Large intestine (tissue), 3 donors: Measurements from ENCODE around the gene DAD1. TPM values are rescaled to one million over a fixed set of nuclear protein-coding genes. Genes with fewer than 3 reads are reported as not detected.

Experiments used
- DNase-seq, 2 donors: peaks; one replicate each; pipeline versions ENCODE4 v3.0.0 to v3.0.0-alpha.2; 2013
- H3K27ac ChIP-seq: one replicate; pipeline ENCODE4 v1.5.1; 2013; ENCODE audit warnings: low read length
- H3K27me3 ChIP-seq: 2 replicates; pipeline ENCODE4 v1.6.1; 2013; ENCODE audit warnings: low read length; ENCODE audit not compliant: control insufficient read depth, insufficient read depth
- H3K36me3 ChIP-seq: 2 replicates; pipeline ENCODE4 v1.6.1; 2013; ENCODE audit warnings: low read length; ENCODE audit not compliant: control insufficient read depth, insufficient read depth
- H3K4me1 ChIP-seq: one replicate; pipeline ENCODE4 v1.6.1; 2013; ENCODE audit warnings: low read length; ENCODE audit not compliant: control insufficient read depth, insufficient read depth
- H3K4me3 ChIP-seq: one replicate; pipeline ENCODE4 v1.5.1; 2013; ENCODE audit warnings: low read length
- H3K9me3 ChIP-seq: one replicate; pipeline ENCODE4 v1.6.1; 2013; ENCODE audit warnings: mild to moderate bottlenecking, low read depth, low read length, moderate library complexity; ENCODE audit not compliant: control insufficient read depth
- WGBS: methylation state at CpG from one replicate; pipeline ENCODE4 v1.1.5; 2013; ENCODE audit warnings: low lambda C conversion rate; ENCODE audit not compliant: insufficient coverage; 5-methylcytosine and 5-hydroxymethylcytosine counted together
- polyA plus RNA-seq: library from polyadenylated mRNA; unstranded; fragments of 120-200 nt; gene quantifications from one replicate; pipeline ENCODE4 v1.2.1, GENCODE V29; 2013

Gene DAD1
- polyA plus RNA-seq, 1 donor, result 206 TPM

GRCh38 chr14:22561366-22561660 lies 27.7 kb downstream of the DAD1 start:
- Histone ChIP-seq H3K27me3 (no peaks in the 10 kb centered on the region), H3K36me3 (peaks cover 12% of the 10 kb centered on the region), H3K4me1 (peaks cover 57% of the 10 kb centered on the region), H3K4me3 (no peak overlapping the region), H3K9me3 (no peaks in the 10 kb centered on the region), H3K27ac (peak overlapping the region; percentile 65)
- DNase-seq, result no peak
- WGBS, result no CpG with 5 or more reads among the region's 3 CpGs

DNA sequence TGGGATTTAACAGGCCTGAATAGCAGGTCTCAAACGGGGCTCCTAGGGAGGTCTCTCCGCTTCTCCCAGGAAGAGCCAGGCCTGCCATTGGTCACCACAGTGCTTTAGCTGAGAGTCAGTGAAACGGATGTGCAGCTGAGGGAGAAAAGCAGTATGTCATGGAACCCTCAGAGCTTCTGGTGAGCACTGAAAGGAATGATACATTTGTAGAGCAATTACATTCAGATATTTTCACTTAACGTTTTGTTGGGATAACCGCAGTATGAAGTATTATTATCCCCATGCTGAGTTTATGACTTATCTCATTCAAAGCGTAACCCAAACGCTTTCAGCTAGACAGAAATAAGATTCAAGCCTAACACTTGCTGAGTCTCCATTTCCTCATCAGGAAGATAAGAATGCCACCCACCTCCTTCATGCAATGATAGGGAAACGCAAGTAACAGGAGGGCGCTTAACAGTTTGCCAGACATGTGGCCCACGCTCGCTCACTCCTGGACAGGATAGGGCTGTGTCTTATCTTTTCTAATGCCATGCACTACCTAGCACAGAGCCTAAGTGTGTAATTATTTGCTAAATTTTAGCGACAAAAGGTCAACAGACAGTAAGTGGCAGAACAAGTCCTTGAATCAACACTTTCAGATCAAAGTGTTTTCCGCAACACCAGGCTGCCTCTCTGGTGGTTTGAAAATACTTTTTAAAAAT lies 28.2 kb downstream of the DAD1 start:
- WGBS, result no CpG with 5 or more reads among the region's 13 CpGs

DNA sequence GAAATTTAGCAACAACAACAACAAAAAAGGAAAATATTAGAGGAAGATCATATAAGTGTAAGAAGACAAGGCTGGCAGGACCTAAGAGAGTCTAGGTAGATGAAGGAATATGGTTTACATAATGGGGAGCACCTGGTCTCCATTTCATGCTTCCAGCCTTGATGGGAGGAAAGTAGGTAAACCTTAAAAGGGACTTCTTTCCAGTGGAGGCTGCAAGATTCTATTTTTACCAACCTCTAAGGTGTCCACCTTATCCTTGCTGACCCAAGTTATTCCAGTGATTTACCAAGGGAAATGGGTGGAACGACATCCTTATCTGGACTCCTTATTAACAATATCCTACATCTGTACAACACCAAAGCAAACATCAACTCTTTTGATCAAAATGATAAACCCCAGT lies 30.0 kb downstream of the DAD1 start:
- Histone ChIP-seq H3K9me3 (no peaks in the 10 kb centered on the region), H3K36me3 (peaks cover 7% of the 10 kb centered on the region), H3K4me1 (peaks cover 50% of the 10 kb centered on the region), H3K27ac (no peak overlapping the region), H3K4me3 (no peak overlapping the region), H3K27me3 (no peaks in the 10 kb centered on the region)
- DNase-seq, result no peak
- WGBS, result no CpG with 5 or more reads among the region's 1 CpG

More for the DNA sequence above, 28.2 kb downstream of the DAD1 start:
- Histone ChIP-seq H3K4me3 (no peak overlapping the region), H3K27ac (peak overlapping the region; percentile 65), H3K4me1 (peaks cover 56% of the 10 kb centered on the region), H3K27me3 (no peaks in the 10 kb centered on the region), H3K36me3 (peaks cover 8% of the 10 kb centered on the region), H3K9me3 (no peaks in the 10 kb centered on the region)
- DNase-seq, result peak; percentile 75 to 91

DNA sequence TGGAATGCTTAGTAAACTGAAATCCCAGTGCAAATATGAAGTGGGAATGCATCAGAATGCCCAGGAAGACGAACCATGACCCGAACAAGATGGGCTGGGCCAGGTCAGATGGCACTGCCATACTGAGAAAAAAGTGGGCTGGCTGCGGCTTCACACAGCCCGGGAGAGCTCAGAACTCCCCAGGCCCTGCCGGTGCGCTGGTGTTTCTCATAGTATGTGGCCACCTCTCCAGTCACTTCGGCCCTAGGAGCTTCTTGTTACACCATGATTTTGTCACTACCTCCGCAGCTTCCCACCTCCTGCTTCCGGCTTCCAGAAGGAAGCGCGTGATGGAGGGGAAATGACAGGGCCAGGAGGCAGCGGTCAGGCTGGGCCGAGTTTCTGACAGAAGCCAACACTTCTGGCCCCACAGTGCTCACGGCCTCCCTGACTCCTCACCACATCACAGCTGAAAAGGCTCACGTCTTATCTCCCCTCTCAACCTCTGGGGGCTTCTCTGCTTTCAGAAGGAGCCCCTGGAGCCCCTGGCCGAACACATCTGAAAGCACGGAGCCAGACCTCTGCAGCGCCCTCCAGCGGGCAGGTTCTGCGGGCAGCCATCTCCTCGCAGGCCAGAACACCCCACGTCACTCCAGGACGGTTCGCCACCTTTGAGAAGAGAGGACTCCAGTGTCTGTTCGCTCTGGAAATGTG lies 30.7 kb downstream of the DAD1 start:
- no peak overlapping the region for H3K27ac ChIP-seq
- H3K4me1 ChIP-seq, result peaks cover 50% of the 10 kb centered on the region
- no peak for DNase-seq

DNA sequence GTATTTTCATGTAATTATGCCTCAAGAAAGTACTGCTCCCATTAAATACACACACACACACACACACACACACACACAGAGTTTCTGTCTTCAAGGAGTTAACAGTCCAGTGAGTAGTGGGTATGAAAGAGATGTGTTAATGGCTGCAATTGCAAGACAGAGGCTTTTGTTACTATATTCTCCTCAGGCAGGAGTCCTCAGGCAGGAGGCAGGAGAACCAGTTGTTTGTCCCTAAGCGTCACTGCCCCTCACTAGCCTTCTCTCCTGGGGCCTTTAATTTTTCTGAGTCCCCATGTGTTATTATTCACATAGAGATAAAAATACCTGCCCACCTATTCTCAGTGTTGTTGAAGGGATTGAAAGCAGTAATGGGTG lies 31.2 kb downstream of the DAD1 start:
- H3K27me3 ChIP-seq, result no peaks in the 10 kb centered on the region
- no peak for DNase-seq
- H3K27ac ChIP-seq, result no peak overlapping the region
- peaks cover 50% of the 10 kb centered on the region for H3K4me1 ChIP-seq
- 63% methylated on average over 1 of the region's 1 CpG for WGBS
- no peaks in the 10 kb centered on the region for H3K9me3 ChIP-seq
- no peak overlapping the region for H3K4me3 ChIP-seq
- no peaks in the 10 kb centered on the region for H3K36me3 ChIP-seq

More for the DNA sequence above, 30.7 kb downstream of the DAD1 start:
- H3K9me3 ChIP-seq, result no peaks in the 10 kb centered on the region
- H3K27me3 ChIP-seq, result no peaks in the 10 kb centered on the region
- WGBS, result 92% methylated on average over 2 of the region's 25 CpGs
- H3K4me3 ChIP-seq, result no peak overlapping the region
- peaks cover under 1% of the 10 kb centered on the region for H3K36me3 ChIP-seq

DNA sequence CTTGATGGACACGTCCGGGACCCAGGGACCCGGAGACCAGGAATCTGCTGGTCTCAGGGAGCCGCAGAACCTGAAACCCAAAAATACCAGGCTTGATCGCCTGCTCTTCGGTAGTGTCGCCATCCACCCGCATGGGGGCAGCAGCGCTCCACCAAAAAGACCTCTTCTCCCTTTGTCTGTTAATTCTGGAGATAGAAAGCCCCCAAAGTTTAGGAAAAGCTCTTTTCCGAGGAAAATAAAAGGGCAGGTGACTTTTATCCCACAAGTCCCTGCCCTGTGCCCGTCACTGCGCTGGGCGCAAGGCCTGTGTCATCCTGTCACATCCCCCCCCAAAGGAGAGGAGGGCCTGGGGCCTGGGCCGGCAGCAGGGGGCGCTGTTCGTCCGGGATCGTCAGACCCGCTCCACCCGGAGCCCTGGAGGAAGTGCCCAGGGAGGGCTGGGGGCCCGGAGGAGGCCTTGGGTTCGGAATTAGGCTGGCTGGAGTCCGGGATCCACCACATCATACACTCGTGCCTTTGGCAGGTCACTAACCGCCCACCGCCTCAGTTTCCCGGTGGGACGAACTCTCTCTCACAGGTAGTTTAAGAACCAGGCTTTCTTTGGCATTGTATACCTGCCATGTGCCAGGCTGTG lies 31.9 kb downstream of the DAD1 start:
- WGBS, result no CpG with 5 or more reads among the region's 28 CpGs
- peak overlapping the region; percentile 24 for H3K4me3 ChIP-seq
- no peaks in the 10 kb centered on the region for H3K9me3 ChIP-seq
- H3K27me3 ChIP-seq, result no peaks in the 10 kb centered on the region
- H3K27ac ChIP-seq, result no peak overlapping the region
- peak; percentile 72 to 76 for DNase-seq
- H3K4me1 ChIP-seq, result peaks cover 48% of the 10 kb centered on the region
- H3K36me3 ChIP-seq, result no peaks in the 10 kb centered on the region

DNA sequence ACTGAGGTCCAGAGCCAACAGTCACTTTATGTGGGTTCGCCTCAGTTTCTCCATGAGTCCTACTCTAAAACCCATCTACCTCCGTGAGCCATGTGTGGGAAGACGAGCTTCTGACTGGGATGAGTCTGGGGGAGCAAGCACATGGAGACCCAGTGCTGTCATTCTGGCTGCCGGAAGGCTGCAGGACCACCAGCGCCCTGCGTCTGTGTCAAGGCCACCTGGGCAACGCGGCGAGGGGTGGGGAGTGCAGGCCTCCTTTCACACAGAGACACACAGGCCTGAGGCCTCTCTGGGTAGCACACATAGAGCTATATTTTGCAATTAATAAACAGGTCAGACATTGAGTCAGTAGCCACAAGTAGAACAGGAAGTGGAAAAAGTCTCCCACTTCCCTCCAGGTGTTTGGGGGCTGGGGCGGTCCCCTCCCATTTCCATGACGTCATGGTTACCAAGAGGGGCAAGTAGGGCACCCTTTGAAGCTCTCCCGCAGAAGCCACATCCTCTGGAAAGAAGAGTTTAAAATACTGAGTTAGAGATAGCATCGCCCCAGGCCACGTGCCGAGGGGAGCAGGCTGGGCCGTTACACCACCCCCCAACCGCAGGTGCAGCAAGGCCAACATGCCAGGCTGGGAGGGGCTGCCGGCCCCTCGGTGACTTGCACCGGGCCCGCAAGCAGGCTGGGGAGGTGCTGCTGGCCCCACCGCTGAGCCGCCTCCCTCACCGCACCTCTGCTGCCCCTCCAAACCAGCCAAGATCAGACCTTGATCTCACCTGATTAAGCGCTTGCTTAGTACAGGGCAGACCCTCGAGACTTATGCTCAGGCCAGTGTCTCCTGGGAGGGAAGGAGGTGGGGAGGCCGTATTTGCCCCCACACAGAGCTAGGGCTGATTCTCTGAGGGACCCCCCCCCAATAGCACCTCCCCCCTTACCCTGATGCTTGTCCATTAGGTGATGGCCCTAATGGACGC lies 32.7 kb downstream of the DAD1 start:
- Histone ChIP-seq H3K4me1 (peaks cover 40% of the 10 kb centered on the region), H3K27me3 (no peaks in the 10 kb centered on the region), H3K4me3 (peak overlapping the region; percentile 24), H3K36me3 (no peaks in the 10 kb centered on the region), H3K9me3 (no peaks in the 10 kb centered on the region), H3K27ac (peak overlapping the region; percentile 31)
- 100% methylated on average over 2 of the region's 28 CpGs for WGBS
- DNase-seq, result peak; percentile 54 to 73

GRCh38 chr14:22555384-22556011 lies 33.5 kb downstream of the DAD1 start:
- no peak overlapping the region for H3K4me3 ChIP-seq
- DNase-seq, result no peak
- no peaks in the 10 kb centered on the region for H3K36me3 ChIP-seq
- H3K9me3 ChIP-seq, result no peaks in the 10 kb centered on the region
- H3K27me3 ChIP-seq, result no peaks in the 10 kb centered on the region
- H3K4me1 ChIP-seq, result peaks cover 32% of the 10 kb centered on the region
- H3K27ac ChIP-seq, result no peak overlapping the region
- WGBS, result no CpG with 5 or more reads among the region's 4 CpGs

- H3K27ac ChIP-seq, result no peak overlapping the region
- no peaks in the 10 kb centered on the region for H3K9me3 ChIP-seq
- WGBS, result no CpG with 5 or more reads among the region's 15 CpGs
- H3K27me3 ChIP-seq, result no peaks in the 10 kb centered on the region
- H3K36me3 ChIP-seq, result no peaks in the 10 kb centered on the region
- H3K4me1 ChIP-seq, result peaks cover 29% of the 10 kb centered on the region
- DNase-seq, result no peak
- H3K4me3 ChIP-seq, result no peak overlapping the region
These were observed 34.3 kb downstream of the DAD1 start for GRCh38 chr14:22554498-22555383.
